DND-41 (cell line): Measurements from ENCODE around the gene PRSS35.

Experiments
- ATAC-seq: fragments of 200-7000 bp; cut with Tn5 transposase; 3 replicates; pipeline ENCODE4 v1.9.1; 2021; ENCODE audit warnings: low read depth; ENCODE audit not compliant: insufficient read depth
- DNase-seq: peaks from one replicate; pipeline ENCODE4 v3.0.0-alpha.2; 2020
- H2AFZ ChIP-seq: 2 replicates; pipeline ENCODE4 v1.6.0; 2012; ENCODE audit warnings: low read depth, low read length
- H3K27ac ChIP-seq: 2 replicates; pipeline ENCODE4 v1.5.1; 2012; ENCODE audit warnings: low read length, inconsistent platforms
- H3K27me3 ChIP-seq: fragments of 200-600 bp; sonication (generic); 2 replicates; pipeline ENCODE4 v1.6.0; 2012; ENCODE audit warnings: low read length, mild to moderate bottlenecking, inconsistent platforms; ENCODE audit not compliant: insufficient read depth, poor library complexity
- H3K36me3 ChIP-seq: 2 replicates; pipeline ENCODE4 v1.5.1; 2012; ENCODE audit warnings: low read length, inconsistent platforms; ENCODE audit not compliant: insufficient read depth
- H3K4me1 ChIP-seq: 2 replicates; pipeline ENCODE4 v1.5.1; 2012; ENCODE audit warnings: mild to moderate bottlenecking, low read length; ENCODE audit not compliant: insufficient read depth
- H3K4me2 ChIP-seq: 2 replicates; pipeline ENCODE4 v1.6.0; 2012; ENCODE audit warnings: mild to moderate bottlenecking, moderate library complexity, low read length, inconsistent platforms; ENCODE audit not compliant: insufficient read depth
- H3K4me3 ChIP-seq, 2 experiments: fragments of 200-600 bp in 1 of 2; shearing (Covaris generic) in 1 of 2; 2 replicates each; pipeline ENCODE4 v1.5.1; 2012 to 2016; ENCODE audit warnings: inconsistent platforms in 2 of 2, low read length in 2 of 2, mild to moderate bottlenecking in 2 of 2, low read depth in 1 of 2, moderate library complexity in 1 of 2
- H3K79me2 ChIP-seq: 2 replicates; pipeline ENCODE4 v1.6.0; 2012; ENCODE audit warnings: low read length, inconsistent platforms; ENCODE audit not compliant: insufficient read depth
- H3K9ac ChIP-seq: 2 replicates; pipeline ENCODE4 v1.6.0; 2012; ENCODE audit warnings: low read depth, mild to moderate bottlenecking, inconsistent platforms, low read length, moderate library complexity
- H3K9me3 ChIP-seq: 2 replicates; pipeline ENCODE4 v1.5.1; 2012; ENCODE audit warnings: low read length, moderate library complexity, mild to moderate bottlenecking, inconsistent platforms; ENCODE audit not compliant: insufficient read depth, severe bottlenecking
- H4K20me1 ChIP-seq: 2 replicates; pipeline ENCODE4 v1.6.0; 2012; ENCODE audit warnings: low read length; ENCODE audit not compliant: insufficient read depth
- CTCF ChIP-seq: IDR thresholded peaks from 2 replicates; pipeline ENCODE4 v1.5.1; 2012; ENCODE audit warnings: borderline replicate concordance, low read length, moderate library complexity, mild to moderate bottlenecking; ENCODE audit not compliant: poor library complexity, severe bottlenecking; ENCODE audit errors: extremely low read depth
- EZH2 ChIP-seq: IDR thresholded peaks from 3 replicates; pipeline ENCODE4 v1.6.1; 2012; ENCODE audit warnings: borderline replicate concordance, low read depth, mild to moderate bottlenecking, moderate library complexity, low read length, inconsistent platforms; ENCODE audit not compliant: severe bottlenecking

The PRSS35 gene

GRCh38 chr6:83466328-83466727 lies 46.0 kb upstream of the PRSS35 start:
- no peak overlapping the region for H3K4me2 ChIP-seq
- no peaks in the 10 kb centered on the region for H4K20me1 ChIP-seq
- H3K4me3 ChIP-seq: no peak overlapping the region
- H3K9me3 ChIP-seq: no peaks in the 10 kb centered on the region
- H3K36me3 ChIP-seq: no peaks in the 10 kb centered on the region
- no peaks in the 10 kb centered on the region for H3K79me2 ChIP-seq
- no peaks in the 10 kb centered on the region for H3K4me1 ChIP-seq
- H3K27ac ChIP-seq: no peak overlapping the region
- ATAC-seq (no peak), DNase-seq (no peak)
- H3K9ac ChIP-seq: no peak overlapping the region
- TF ChIP-seq CTCF: no peak
- peaks cover 3% of the 10 kb centered on the region for H3K27me3 ChIP-seq
- no peak overlapping the region for H2AFZ ChIP-seq

GRCh38 chr6:83467620-83468036 lies 44.7 kb upstream of the PRSS35 start:
- ATAC-seq: no peak
- Histone ChIP-seq H4K20me1 (no peaks in the 10 kb centered on the region), H3K27me3 (peaks cover 3% of the 10 kb centered on the region), H3K27ac (no peak overlapping the region), H3K9ac (no peak overlapping the region), H3K4me1 (no peaks in the 10 kb centered on the region), H3K4me2 (no peak overlapping the region), H3K9me3 (no peaks in the 10 kb centered on the region), H3K36me3 (no peaks in the 10 kb centered on the region), H3K4me3 (no peak overlapping the region), H3K79me2 (no peaks in the 10 kb centered on the region), H2AFZ (no peak overlapping the region)
- no peak for DNase-seq
- no peak for TF ChIP-seq EZH2
- TF ChIP-seq CTCF: no peak

GRCh38 chr6:83470001-83470400 lies 42.3 kb upstream of the PRSS35 start:
- no peaks in the 10 kb centered on the region for H3K36me3 ChIP-seq
- H3K79me2 ChIP-seq: no peaks in the 10 kb centered on the region
- H3K27me3 ChIP-seq: peaks cover 3% of the 10 kb centered on the region
- H3K4me2 ChIP-seq: no peak overlapping the region
- H4K20me1 ChIP-seq: no peaks in the 10 kb centered on the region
- H3K9me3 ChIP-seq: no peaks in the 10 kb centered on the region
- no peak overlapping the region for H3K4me3 ChIP-seq
- TF ChIP-seq CTCF: no peak
- H3K9ac ChIP-seq: no peak overlapping the region
- H2AFZ ChIP-seq: no peak overlapping the region
- ATAC-seq: no peak
- no peak for DNase-seq
- H3K27ac ChIP-seq: no peak overlapping the region
- no peaks in the 10 kb centered on the region for H3K4me1 ChIP-seq

- Histone ChIP-seq H3K9me3 (no peaks in the 10 kb centered on the region), H3K4me3 (no peak overlapping the region), H3K27me3 (peaks cover 3% of the 10 kb centered on the region), H4K20me1 (no peaks in the 10 kb centered on the region), H3K9ac (no peak overlapping the region), H2AFZ (no peak overlapping the region), H3K27ac (no peak overlapping the region), H3K4me2 (no peak overlapping the region), H3K79me2 (no peaks in the 10 kb centered on the region), H3K4me1 (no peaks in the 10 kb centered on the region), H3K36me3 (no peaks in the 10 kb centered on the region)
- ATAC-seq (no peak), DNase-seq (no peak)
- no peak for TF ChIP-seq EZH2
- no peak for TF ChIP-seq CTCF
Observed at GRCh38 chr6:83470587-83470986, 41.7 kb upstream of the PRSS35 start.
